Ovary (tissue), 9 donors: ENCODE data around the gene P4HA3. TPM values are rescaled to one million over a fixed set of nuclear protein-coding genes. Genes with fewer than 3 reads are reported as not detected.

Experiments used
- DNase-seq, 5 donors: peaks; one replicate each; pipeline ENCODE4 v3.0.0-alpha.2; 2019 to 2020
- H3K27ac ChIP-seq, 2 donors: fragments of 200-600 bp; one replicate each; pipeline versions ENCODE4 v1.5.1 to v1.8.0; 2019 to 2022
- H3K27me3 ChIP-seq: fragments of 200-600 bp; one replicate; pipeline ENCODE4 v1.8.0; 2022
- H3K36me3 ChIP-seq: fragments of 200-600 bp; sonication (generic); one replicate; pipeline ENCODE4 v1.5.1; 2019
- H3K4me1 ChIP-seq: one replicate; pipeline ENCODE4 v1.8.1; 2013; ENCODE audit warnings: mild to moderate bottlenecking, moderate library complexity; ENCODE audit not compliant: insufficient read depth
- H3K4me3 ChIP-seq: fragments of 200-600 bp; sonication (generic); one replicate; pipeline ENCODE4 v1.5.1; 2017
- H3K9me3 ChIP-seq, 2 donors: fragments of 200-600 bp in 1 of 2; sonication (generic) in 1 of 2; one replicate each; pipeline versions ENCODE4 v1.5.1 to v1.8.1; 2013 to 2019; ENCODE audit warnings: mild to moderate bottlenecking in 1 of 2, moderate library complexity in 1 of 2
- CTCF ChIP-seq, 3 donors: fragments of 450-650 bp in 2 of 3; fragments of 200-600 bp in 1 of 3; IDR thresholded peaks; one replicate each; pipeline versions ENCODE4 v1.5.1 to v1.8.0; 2016 to 2022; ENCODE audit warnings: antibody characterized with exemption in 3 of 3, mild to moderate bottlenecking in 1 of 3
- EP300 ChIP-seq: sonication (generic); formaldehyde crosslinking; IDR thresholded peaks from one replicate; pipeline ENCODE4 v1.6.1; 2017; ENCODE audit warnings: antibody characterized with exemption
- POLR2A ChIP-seq: fragments of 450-650 bp; IDR thresholded peaks from one replicate; pipeline ENCODE4 v1.6.1; 2017; ENCODE audit warnings: antibody characterized with exemption, mild to moderate bottlenecking, moderate library complexity
- WGBS, 3 donors: extraction: QIAGEN DNeasy Blood & Tissue Kit in 1 of 3; methylation state at CpG; one replicate each; pipeline versions ENCODE4 v1.1.5 to v1.1.7; 2013 to 2017; 5-methylcytosine and 5-hydroxymethylcytosine counted together
- intact Hi-C, 4 donors: fragments of 100-400 bp; cut with DNase I; formaldehyde crosslinking; loops; one replicate each; pipeline versions ENCODE4 v1.11.0 to v1.15.1; 2022 to 2023
- polyA plus RNA-seq, 2 donors: library from polyadenylated mRNA; stranded (reverse); fragments of 200-250 nt in 1 of 2; fragments of 350-450 nt in 1 of 2; fragmentation: Illumina TruSeq in 1 of 2; extraction: RNeasy Lipid Tissue Mini Kit (QIAGEN cat#74804) in 1 of 2; gene quantifications; one replicate each; pipeline ENCODE4 v1.2.3, GENCODE V29; 2013 to 2014
- total RNA-seq, 7 donors: library from RNA; depleted of rRNA in 2 of 7; stranded (reverse); fragments of >200 nt in 2 of 7; fragmentation: NEBNext Ultra II Directional in 3 of 7; extraction: Animal tissue kit (Norgen Biotek cat#: 25700) in 3 of 7; gene quantifications; one replicate each; pipeline versions ENCODE4 v1.1.0 to v1.2.4, GENCODE V29; 2016 to 2023
- donor health status: DM: no; HTN: no; CAD: no; lungs with moderate emphysema.
- donor health status: DM: no; HTN: no; CAD: no.
- donor health status: Bipolar disorder and iron deficiency.
- donor health status: DM: yes; HTN: yes; CAD: no.
- donor health status: DM: no; HTN: no; CAD: no.
- donor health status: DM: yes; HTN: yes; CAD: no.

The P4HA3 gene
- total and polyA plus RNA-seq, 9 donors, result 0.28 to 5.6 (median 1.0) TPM

- Histone ChIP-seq H3K4me3 (no peak overlapping the region), H3K36me3 (no peaks in the 10 kb centered on the region), H3K27ac (peak overlapping the region in 1 of 2 donors; percentile 23), H3K9me3 (no peaks in the 10 kb centered on the region), H3K27me3 (no peaks in the 10 kb centered on the region), H3K4me1 (peaks cover 2% of the 10 kb centered on the region)
- intact Hi-C loops, result no loop called here
- DNase-seq, result no peak
- TF ChIP-seq CTCF (IDR thresholded peaks at IDR 0.05), result no peak
- TF ChIP-seq POLR2A, result no peak
- TF ChIP-seq EP300, result no peak
- 56 to 73% (median 71%) methylated on average over 5 of the region's 5 CpGs for WGBS, 3 donors
Measured at GRCh38 chr11:74279256-74279655, 32.2 kb downstream of the P4HA3 start.

GRCh38 chr11:74278721-74279161 is 32.7 kb downstream of the P4HA3 start:
- Histone ChIP-seq H3K27me3 (no peaks in the 10 kb centered on the region), H3K4me3 (no peak overlapping the region), H3K9me3 (no peaks in the 10 kb centered on the region), H3K36me3 (no peaks in the 10 kb centered on the region), H3K4me1 (peaks cover 2% of the 10 kb centered on the region), H3K27ac (peak overlapping the region in 1 of 2 donors; percentile 23)
- intact Hi-C loops, result no loop called here
- TF ChIP-seq POLR2A, result no peak
- TF ChIP-seq EP300, result no peak
- no peak for TF ChIP-seq CTCF (IDR thresholded peaks at IDR 0.05)
- WGBS, 3 donors, result 6 to 24% (median 8%) methylated on average over 1 of the region's 1 CpG
- DNase-seq, result peak; percentile 62 to 82 (median 78)

GRCh38 chr11:74278103-74278502 is 33.3 kb downstream of the P4HA3 start:
- H3K4me3 ChIP-seq, result no peak overlapping the region
- no peak overlapping the region for H3K27ac ChIP-seq

GRCh38 chr11:74276581-74276980 is 34.9 kb downstream of the P4HA3 start:
- no peaks in the 10 kb centered on the region for H3K36me3 ChIP-seq
- intact Hi-C loops, result no loop called here
- H3K4me3 ChIP-seq, result no peak overlapping the region
- H3K4me1 ChIP-seq, result peaks cover 2% of the 10 kb centered on the region
- H3K27me3 ChIP-seq, result no peaks in the 10 kb centered on the region
- WGBS, 3 donors, result 80 to 91% (median 85%) methylated on average over 2 of the region's 2 CpGs
- no peak for DNase-seq
- no peaks in the 10 kb centered on the region for H3K9me3 ChIP-seq
- no peak overlapping the region for H3K27ac ChIP-seq
- no peak for TF ChIP-seq POLR2A
- TF ChIP-seq CTCF (IDR thresholded peaks at IDR 0.05), result no peak
- TF ChIP-seq EP300, result no peak

More at GRCh38 chr11:74278103-74278502, 33.3 kb downstream of the P4HA3 start:
- Histone ChIP-seq H3K27me3 (no peaks in the 10 kb centered on the region), H3K9me3 (no peaks in the 10 kb centered on the region), H3K4me1 (peaks cover 2% of the 10 kb centered on the region), H3K36me3 (no peaks in the 10 kb centered on the region)
- 43 to 47% (median 47%) methylated on average over 2 of the region's 2 CpGs for WGBS, 3 donors
- DNase-seq, result no peak
- intact Hi-C loops, result no loop called here
- TF ChIP-seq POLR2A (no peak), CTCF (IDR thresholded peaks at IDR 0.05) (no peak), EP300 (no peak)
